H9 (cell line): ENCODE data around the gene LRRC27. TPM values are rescaled to one million over a fixed set of nuclear protein-coding genes. Genes with fewer than 3 reads are reported as not detected.
A peak's percentile ranks its signal among the peaks of the same experiment; 100 is the strongest.
"Not testable (repeated sequence)": the region's sequence is repeated elsewhere in the genome, so short reads cannot be mapped to it uniquely, and the experiment has no call there.

ENCODE experiments used
- DNase-seq: peaks from one replicate; pipeline ENCODE4 v3.0.0-alpha.2; 2017
- H2AFZ ChIP-seq: one replicate; pipeline ENCODE4 v1.6.1; 2013; ENCODE audit warnings: mild to moderate bottlenecking, low read length, control low read depth, moderate library complexity
- H2AK5ac ChIP-seq: 2 replicates; pipeline ENCODE4 v1.6.1; 2013; ENCODE audit warnings: low read length, control low read depth, mixed read lengths; ENCODE audit not compliant: insufficient read length
- H2BK120ac ChIP-seq: one replicate; pipeline ENCODE4 v1.6.1; 2013; ENCODE audit warnings: low read depth, mild to moderate bottlenecking, low read length, control low read depth, inconsistent platforms; ENCODE audit not compliant: poor library complexity, severe bottlenecking
- H2BK12ac ChIP-seq: 2 replicates; pipeline ENCODE4 v1.6.1; 2013; ENCODE audit warnings: low read length, control low read depth, mixed read lengths, low read depth; ENCODE audit not compliant: insufficient read length
- H2BK15ac ChIP-seq: 2 replicates; pipeline ENCODE4 v1.6.1; 2013; ENCODE audit warnings: low read depth, low read length, control low read depth
- H2BK20ac ChIP-seq: one replicate; pipeline ENCODE4 v1.6.1; 2013; ENCODE audit warnings: low read depth, mild to moderate bottlenecking, low read length, control low read depth, inconsistent platforms; ENCODE audit not compliant: poor library complexity, severe bottlenecking
- H2BK5ac ChIP-seq: 2 replicates; pipeline ENCODE4 v1.6.1; 2013; ENCODE audit warnings: low read length, control low read depth, mixed read lengths; ENCODE audit not compliant: insufficient read length
- H3K14ac ChIP-seq: 2 replicates; pipeline ENCODE4 v1.6.1; 2013; ENCODE audit warnings: low read length, control low read depth; ENCODE audit not compliant: insufficient read depth
- H3K18ac ChIP-seq: 2 replicates; pipeline ENCODE4 v1.6.1; 2013; ENCODE audit warnings: low read depth, mild to moderate bottlenecking, mixed read lengths, low read length, control low read depth; ENCODE audit not compliant: insufficient read length
- H3K23ac ChIP-seq: 2 replicates; pipeline ENCODE4 v1.6.1; 2013; ENCODE audit warnings: low read length, control low read depth, mixed read lengths, low read depth; ENCODE audit not compliant: insufficient read length
- H3K23me2 ChIP-seq: 2 replicates; pipeline ENCODE4 v1.6.1; 2013; ENCODE audit warnings: low read depth, mild to moderate bottlenecking, mixed read lengths, low read length, control low read depth; ENCODE audit not compliant: insufficient read length, poor library complexity, severe bottlenecking
- H3K27ac ChIP-seq: 2 replicates; pipeline ENCODE4 v1.5.1; 2013; ENCODE audit warnings: low read length, control low read depth, mixed read lengths, low read depth; ENCODE audit not compliant: insufficient read length
- H3K27me3 ChIP-seq: 2 replicates; pipeline ENCODE4 v1.6.1; 2013; ENCODE audit warnings: low read length, control low read depth, inconsistent platforms; ENCODE audit not compliant: insufficient read depth
- H3K4ac ChIP-seq: 2 replicates; pipeline ENCODE4 v1.6.1; 2013; ENCODE audit warnings: low read depth, mild to moderate bottlenecking, control low read depth, inconsistent platforms, low read length, moderate library complexity
- H3K4me1 ChIP-seq: 2 replicates; pipeline ENCODE4 v1.6.1; 2013; ENCODE audit warnings: low read length, control low read depth, inconsistent platforms; ENCODE audit not compliant: insufficient read depth
- H3K4me2 ChIP-seq: 2 replicates; pipeline ENCODE4 v1.6.1; 2013; ENCODE audit warnings: low read length, control low read depth, mixed read lengths; ENCODE audit not compliant: insufficient read length, insufficient read depth
- H3K56ac ChIP-seq: 2 replicates; pipeline ENCODE4 v1.6.1; 2013; ENCODE audit warnings: low read depth, mild to moderate bottlenecking, mixed read lengths, low read length, control low read depth; ENCODE audit not compliant: insufficient read length
- H3K79me1 ChIP-seq: 2 replicates; pipeline ENCODE4 v1.6.1; 2013; ENCODE audit warnings: low read depth, mild to moderate bottlenecking, moderate library complexity, low read length, control low read depth, inconsistent platforms; ENCODE audit not compliant: insufficient read depth, poor library complexity, severe bottlenecking
- H3K79me2 ChIP-seq: 2 replicates; pipeline ENCODE4 v1.6.1; 2013; ENCODE audit warnings: low read length, control low read depth, inconsistent platforms; ENCODE audit not compliant: insufficient read depth
- H3K9ac ChIP-seq: 2 replicates; pipeline ENCODE4 v1.6.1; 2013; ENCODE audit warnings: low read length, control low read depth, mixed read lengths; ENCODE audit not compliant: insufficient read length; ENCODE audit errors: extremely low read depth
- H3K9me3 ChIP-seq: one replicate; pipeline ENCODE4 v1.6.1; 2013; ENCODE audit warnings: low read depth, low read length, inconsistent platforms; ENCODE audit not compliant: control insufficient read depth
- H3T11ph ChIP-seq: one replicate; pipeline ENCODE4 v1.6.1; 2013; ENCODE audit warnings: mild to moderate bottlenecking, low read length, control low read depth, inconsistent platforms
- H4K20me1 ChIP-seq: one replicate; pipeline ENCODE4 v1.6.1; 2013; ENCODE audit not compliant: control insufficient read depth, insufficient read length, insufficient read depth
- H4K5ac ChIP-seq: 2 replicates; pipeline ENCODE4 v1.6.1; 2013; ENCODE audit warnings: low read depth, mild to moderate bottlenecking, mixed read lengths, low read length, control low read depth; ENCODE audit not compliant: insufficient read length
- H4K8ac ChIP-seq: replicated peaks from 2 replicates; pipeline ENCODE4 v1.6.1; 2013; ENCODE audit warnings: low read length, control low read depth, mixed read lengths, low read depth; ENCODE audit not compliant: insufficient read length
- H4K91ac ChIP-seq: 2 replicates; pipeline ENCODE4 v1.6.1; 2013; ENCODE audit warnings: low read depth, mild to moderate bottlenecking, moderate library complexity, mixed read lengths, low read length, control low read depth; ENCODE audit not compliant: insufficient read length
- H3K27ac Mint-ChIP-seq, 3 experiments: 2 replicates in 2 of 3; 3 replicates in 1 of 3; pipeline ENCODE4 v1.8.0; 2020 to 2021; ENCODE audit warnings: mixed read lengths in 3 of 3, mild to moderate bottlenecking in 1 of 3, moderate library complexity in 1 of 3
- H3K27me3 Mint-ChIP-seq: 2 replicates; pipeline ENCODE4 v1.8.0; 2021; ENCODE audit warnings: low read depth, mild to moderate bottlenecking, moderate library complexity, mixed read lengths
- H3K36me3 Mint-ChIP-seq, 3 experiments: 2 replicates in 2 of 3; 3 replicates in 1 of 3; pipeline ENCODE4 v1.8.0; 2020 to 2021; ENCODE audit warnings: low read depth in 3 of 3, mixed read lengths in 3 of 3; ENCODE audit not compliant: insufficient read depth in 1 of 3
- H3K4me1 Mint-ChIP-seq, 2 experiments: 2 replicates each; pipeline ENCODE4 v1.8.0; 2020; ENCODE audit warnings: mixed read lengths in 2 of 2
- H3K4me3 Mint-ChIP-seq, 2 experiments: 2 replicates in 1 of 2; 3 replicates in 1 of 2; pipeline ENCODE4 v1.8.0; 2020 to 2021; ENCODE audit warnings: mild to moderate bottlenecking in 2 of 2, mixed read lengths in 2 of 2, moderate library complexity in 1 of 2
- H3K9me3 Mint-ChIP-seq, 2 experiments: 2 replicates in 1 of 2; 3 replicates in 1 of 2; pipeline ENCODE4 v1.8.0; 2020; ENCODE audit warnings: mild to moderate bottlenecking in 2 of 2, mixed read lengths in 2 of 2, moderate library complexity in 1 of 2
- CTCF ChIP-seq: fragments of 200-600 bp; sonication (generic); conservative IDR thresholded peaks from 3 replicates; pipeline ENCODE4 v1.8.0; 2021; ENCODE audit warnings: antibody characterized with exemption, mild to moderate bottlenecking
- WGBS: extraction: QIAGEN DNeasy Blood & Tissue Kit; methylation state at CpG from one replicate; pipeline ENCODE4 v1.1.7; 2013; ENCODE audit warnings: missing lambda C conversion rate, low lambda C conversion rate, mixed read lengths; ENCODE audit not compliant: insufficient read length; ENCODE audit errors: extremely low coverage; 5-methylcytosine and 5-hydroxymethylcytosine counted together
- total RNA-seq: library from RNA; stranded (reverse); gene quantifications from 2 replicates; pipeline ENCODE4 v1.2.1, GENCODE V29; 2021

The LRRC27 gene
- total RNA-seq, 1 experiment from 2014 or later = 2.7 TPM

DNA sequence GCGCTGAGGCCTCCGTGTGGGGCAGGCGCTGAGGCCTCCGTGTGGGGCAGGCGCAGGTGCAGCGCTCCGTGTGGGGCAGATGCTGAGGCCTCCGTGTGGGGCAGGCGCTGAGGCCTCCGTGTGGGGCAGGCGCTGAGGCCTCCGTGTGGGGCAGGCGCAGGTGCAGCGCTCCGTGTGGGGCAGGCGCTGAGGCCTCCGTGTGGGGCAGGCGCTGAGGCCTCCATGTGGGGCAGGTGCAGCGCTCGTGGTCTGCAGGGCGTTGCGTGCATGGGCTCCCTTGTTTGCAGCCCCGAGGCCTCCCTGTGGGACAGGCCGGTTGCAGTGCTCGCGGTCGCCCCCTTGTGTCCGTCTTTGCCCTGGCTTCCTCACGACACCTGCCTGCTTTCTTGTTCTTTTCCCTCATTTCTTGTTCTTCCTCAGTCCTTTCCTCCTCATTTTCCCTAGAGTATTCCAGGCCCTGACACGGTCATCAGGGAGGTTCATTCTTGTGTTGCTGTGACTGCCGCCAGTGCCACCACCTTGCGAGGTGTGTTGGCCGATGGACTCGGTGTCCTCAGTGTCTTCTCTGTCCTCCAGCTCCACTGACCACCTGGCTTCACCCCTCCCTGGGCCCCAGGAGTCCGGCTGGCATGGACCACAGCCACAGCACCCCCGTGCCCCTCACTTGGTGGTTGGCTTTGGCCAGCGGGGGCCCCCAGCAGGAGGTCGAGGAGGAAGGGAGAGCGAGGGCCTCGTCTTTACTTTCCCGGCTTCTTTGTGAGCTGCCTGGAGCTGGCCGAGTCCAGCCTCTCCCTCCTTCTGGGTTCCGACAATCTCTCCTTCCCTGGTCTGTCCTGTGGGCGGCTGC is 20.7 kb downstream of the LRRC27 start:
- H2BK20ac ChIP-seq, H3K14ac ChIP-seq, H3K4me1 ChIP-seq, H3K9me3 ChIP-seq, H2BK15ac ChIP-seq, H4K8ac ChIP-seq, H2AFZ ChIP-seq, H3K79me2 ChIP-seq, H3K27ac Mint-ChIP-seq, H3K9me3 Mint-ChIP-seq, H3K56ac ChIP-seq, H3K23me2 ChIP-seq, H4K20me1 ChIP-seq, H4K91ac ChIP-seq, H2BK12ac ChIP-seq, H2AK5ac ChIP-seq, H3K4ac ChIP-seq, H3K27ac ChIP-seq, H3K23ac ChIP-seq, H3K79me1 ChIP-seq, H3T11ph ChIP-seq, H3K27me3 Mint-ChIP-seq, H2BK120ac ChIP-seq, H3K18ac ChIP-seq, H3K4me2 ChIP-seq, H3K9ac ChIP-seq, H4K5ac ChIP-seq, H3K4me1 Mint-ChIP-seq, H2BK5ac ChIP-seq, H3K36me3 Mint-ChIP-seq, H3K27me3 ChIP-seq: not testable (repeated sequence)
- no CpG with 5 or more reads among the region's 44 CpGs for WGBS
- peak; percentile 79 for TF ChIP-seq CTCF
- DNase-seq = peak; percentile 85
- peak overlapping the region in 1 of 2 experiments; percentile 53; a peak in 1 of 5 replicates for H3K4me3 Mint-ChIP-seq
